HEK293 (cell line): ENCODE results near the gene LSMEM2.

Experiments used
- ELK4 ChIP-seq: IDR thresholded peaks from 2 replicates; pipeline ENCODE4 v1.6.1; 2011; ENCODE audit warnings: mild to moderate bottlenecking, low read depth, low read length, borderline replicate concordance
- FEZF1 ChIP-seq: fragments of 450-650 bp; formaldehyde crosslinking; IDR thresholded peaks from 2 replicates; pipeline ENCODE4 v1.5.1; 2016; ENCODE audit warnings: missing biosample characterization, missing genetic modification characterization
- GLIS2 ChIP-seq: fragments of 450-650 bp; formaldehyde crosslinking; IDR thresholded peaks from 2 replicates; pipeline ENCODE4 v1.5.1; 2016; ENCODE audit warnings: missing biosample characterization, missing genetic modification characterization
- PRDM10 ChIP-seq: fragments of 450-650 bp; formaldehyde crosslinking; IDR thresholded peaks from 2 replicates; pipeline ENCODE4 v1.5.1; 2016; ENCODE audit warnings: missing biosample characterization, missing genetic modification characterization
- PRDM4 ChIP-seq: fragments of 450-650 bp; formaldehyde crosslinking; IDR thresholded peaks from 2 replicates; pipeline ENCODE4 v1.5.1; 2017; ENCODE audit warnings: missing biosample characterization, missing genetic modification characterization
- SP2 ChIP-seq: fragments of 450-650 bp; formaldehyde crosslinking; IDR thresholded peaks from 2 replicates; pipeline ENCODE4 v1.5.1; 2016; ENCODE audit warnings: missing biosample characterization, missing genetic modification characterization
- ZBTB10 ChIP-seq: fragments of 450-650 bp; formaldehyde crosslinking; IDR thresholded peaks from 2 replicates; pipeline ENCODE4 v1.5.1; 2016; ENCODE audit warnings: missing biosample characterization, missing genetic modification characterization
- ZBTB7A ChIP-seq: fragments of 450-650 bp; formaldehyde crosslinking; IDR thresholded peaks from 2 replicates; pipeline ENCODE4 v1.5.1; 2016; ENCODE audit warnings: low read depth, missing biosample characterization, missing genetic modification characterization
- ZFHX2 ChIP-seq: fragments of 450-650 bp; formaldehyde crosslinking; conservative IDR thresholded peaks from 2 replicates; pipeline ENCODE4 v1.5.1; 2016; ENCODE audit warnings: missing biosample characterization, missing genetic modification characterization
- ZNF112 ChIP-seq: fragments of 450-650 bp; formaldehyde crosslinking; IDR thresholded peaks from 2 replicates; pipeline ENCODE4 v1.5.0; 2017; ENCODE audit warnings: missing biosample characterization, missing genetic modification characterization
- ZNF114 ChIP-seq: fragments of 450-650 bp; formaldehyde crosslinking; IDR thresholded peaks from 2 replicates; pipeline ENCODE4 v1.5.0; 2017; ENCODE audit warnings: missing biosample characterization, missing genetic modification characterization
- ZNF132 ChIP-seq: fragments of 450-650 bp; formaldehyde crosslinking; IDR thresholded peaks from 2 replicates; pipeline ENCODE4 v1.5.1; 2017; ENCODE audit warnings: missing biosample characterization, missing genetic modification characterization, borderline replicate concordance
- ZNF169 ChIP-seq: fragments of 450-650 bp; formaldehyde crosslinking; IDR thresholded peaks from 2 replicates; pipeline ENCODE4 v1.5.1; 2016; ENCODE audit warnings: missing biosample characterization, missing genetic modification characterization
- ZNF175 ChIP-seq: fragments of 450-650 bp; formaldehyde crosslinking; IDR thresholded peaks from 2 replicates; pipeline ENCODE4 v1.5.1; 2016; ENCODE audit warnings: missing biosample characterization, missing genetic modification characterization
- ZNF211 ChIP-seq: fragments of 450-650 bp; formaldehyde crosslinking; IDR thresholded peaks from 2 replicates; pipeline ENCODE4 v1.5.1; 2016; ENCODE audit warnings: low read depth, missing biosample characterization, missing genetic modification characterization
- ZNF221 ChIP-seq: fragments of 450-650 bp; formaldehyde crosslinking; IDR thresholded peaks from 2 replicates; pipeline ENCODE4 v1.5.1; 2017; ENCODE audit warnings: missing biosample characterization, missing genetic modification characterization, borderline replicate concordance
- ZNF274 ChIP-seq, 2 experiments: fragments of 200-500 bp in 1 of 2; fragments of 450-650 bp in 1 of 2; sonication (Bioruptor generic) in 1 of 2; formaldehyde crosslinking in 1 of 2; IDR thresholded peaks; 2 replicates each; pipeline versions ENCODE4 v1.5.1 to v1.6.1; 2014 to 2016; ENCODE audit warnings: borderline replicate concordance in 1 of 2, inconsistent platforms in 1 of 2, low read length in 1 of 2, missing biosample characterization in 1 of 2, missing genetic modification characterization in 1 of 2
- ZNF433 ChIP-seq: fragments of 450-650 bp; formaldehyde crosslinking; IDR thresholded peaks from 2 replicates; pipeline ENCODE4 v1.5.1; 2016; ENCODE audit warnings: missing biosample characterization, missing genetic modification characterization, low read depth
- ZNF48 ChIP-seq: fragments of 450-650 bp; formaldehyde crosslinking; IDR thresholded peaks from 2 replicates; pipeline ENCODE4 v1.5.1; 2016; ENCODE audit warnings: missing biosample characterization, missing genetic modification characterization
- ZNF548 ChIP-seq: fragments of 450-650 bp; formaldehyde crosslinking; IDR thresholded peaks from 2 replicates; pipeline ENCODE4 v1.5.1; 2016; ENCODE audit warnings: missing biosample characterization, missing genetic modification characterization
- ZNF645 ChIP-seq: fragments of 450-650 bp; formaldehyde crosslinking; IDR thresholded peaks from 2 replicates; pipeline ENCODE4; 2016; ENCODE audit warnings: missing biosample characterization, missing genetic modification characterization
- ZNF658 ChIP-seq: fragments of 450-650 bp; formaldehyde crosslinking; IDR thresholded peaks from 2 replicates; pipeline ENCODE4; 2016; ENCODE audit warnings: missing biosample characterization, missing genetic modification characterization
- ZNF677 ChIP-seq: fragments of 450-650 bp; IDR thresholded peaks from 2 replicates; pipeline ENCODE4 v1.5.0; 2018; ENCODE audit warnings: missing biosample characterization, mild to moderate bottlenecking, missing genetic modification characterization, moderate library complexity
- ZNF692 ChIP-seq: fragments of 450-650 bp; formaldehyde crosslinking; IDR thresholded peaks from 2 replicates; pipeline ENCODE4 v1.5.1; 2016; ENCODE audit warnings: missing biosample characterization, missing genetic modification characterization

LSMEM2 gene

GRCh38 chr3:50264383-50264963 is 14.4 kb upstream of the LSMEM2 start (continued):
- TF ChIP-seq PRDM10 (tag by site-specific recombination) (0 out of 2 replicates have a peak, but pooled peaks have one; percentile 17), ZNF677 (no peak), ZNF658 (tag by site-specific recombination) (no peak), GLIS2 (tag by site-specific recombination) (peak; percentile 50; the same call in 1 of the 2 replicates), ZNF221 (tag by site-specific recombination) (no peak), ZFHX2 (tag by site-specific recombination) (peak; percentile 85), PRDM4 (no peak), ZBTB7A (tag by site-specific recombination) (no peak), ZBTB10 (tag by site-specific recombination) (no peak), SP2 (tag by site-specific recombination) (peak; percentile 70), FEZF1 (no peak), ZNF548 (tag by site-specific recombination) (no peak), ZNF132 (no peak), ZNF274 (IDR thresholded peaks at IDR 0.05; ENCODE audit: low read length) (no peak), ZNF274 (tag by site-specific recombination; IDR thresholded peaks at IDR 0.05; ENCODE audit: borderline replicate concordance) (no peak), ZNF211 (tag by site-specific recombination) (no peak), ZNF692 (peak; percentile 20; the same call in 1 of the 2 replicates), ZNF433 (no peak), ZNF175 (tag by site-specific recombination) (no peak), ZNF112 (tag by site-specific recombination) (no peak), ZNF114 (tag by site-specific recombination) (no peak), ZNF169 (tag by site-specific recombination) (no peak), ZNF645 (tag by site-specific recombination) (no peak), ELK4 (no peak), ZNF48 (no peak)
